Suprapubic skin (tissue), 4 donors: ENCODE data around the gene STAT6.

Source experiments
- POLR2A ChIP-seq, 2 donors: fragments of 450-650 bp; IDR thresholded peaks; one replicate each; pipeline ENCODE4 v1.6.1; 2017; ENCODE audit warnings: antibody characterized with exemption in 2 of 2, mild to moderate bottlenecking in 2 of 2, moderate library complexity in 2 of 2
- POLR2AphosphoS5 ChIP-seq, 3 donors: sonication (generic); formaldehyde crosslinking; IDR thresholded peaks; one replicate each; pipeline ENCODE4 v1.6.1; 2017; ENCODE audit warnings: antibody characterized with exemption in 3 of 3
- TF ChIP-seq, protein P1 (sequence below), 2 donors: fragments of 200-600 bp in 1 of 2; fragments of 450-650 bp in 1 of 2; sonication (generic) in 1 of 2; IDR thresholded peaks; one replicate each; pipeline ENCODE4 v1.5.1; 2016 to 2019; ENCODE audit warnings: antibody characterized with exemption in 2 of 2, mild to moderate bottlenecking in 1 of 2, moderate library complexity in 1 of 2

DNA sequence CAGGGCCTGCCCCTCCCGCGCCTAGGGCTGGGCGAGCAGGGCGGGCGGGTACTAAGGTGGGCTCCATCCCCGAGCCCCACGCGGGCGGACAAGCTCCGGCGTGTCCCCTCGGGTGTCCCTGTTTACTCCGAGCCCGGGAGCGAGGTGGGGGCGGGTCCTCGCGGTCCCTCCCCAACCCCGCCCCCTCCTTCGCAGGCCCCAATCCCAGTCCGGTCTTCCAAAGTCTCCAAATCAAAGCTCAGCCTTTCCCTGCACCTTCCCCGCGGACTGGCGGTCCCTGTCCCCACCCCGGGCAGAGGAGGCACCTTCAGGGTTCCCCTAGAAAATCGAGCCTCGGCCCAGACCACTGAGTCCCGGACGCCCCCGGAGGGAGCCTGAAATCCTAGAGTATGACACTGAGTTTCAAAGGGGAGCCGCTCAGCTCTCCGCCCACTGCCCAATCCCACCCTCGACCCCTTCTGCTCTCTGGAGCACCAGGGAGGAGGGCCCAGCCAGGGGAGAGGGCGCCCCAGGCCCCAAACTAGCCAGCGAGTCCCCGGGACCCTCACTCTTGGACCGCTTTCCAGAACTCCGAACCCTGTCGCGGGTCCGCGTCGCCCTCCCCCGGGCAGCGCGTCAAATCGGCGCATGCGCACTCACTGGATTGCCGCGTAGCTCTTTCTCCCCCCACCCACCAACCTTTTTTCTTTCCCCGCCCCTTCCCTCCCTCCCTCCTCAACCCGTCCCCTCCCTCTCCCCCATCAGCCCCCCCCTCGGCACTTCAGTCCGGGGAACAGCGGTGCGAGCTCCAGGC, 16.8 kb upstream of the STAT6 start, which contains the start of gene LRP1:
- TF ChIP-seq POLR2A (IDR thresholded peaks at IDR 0.05) (no peak), POLR2AphosphoS5 (IDR thresholded peaks at IDR 0.05) (no peak)
- TF ChIP-seq, protein P1, sequence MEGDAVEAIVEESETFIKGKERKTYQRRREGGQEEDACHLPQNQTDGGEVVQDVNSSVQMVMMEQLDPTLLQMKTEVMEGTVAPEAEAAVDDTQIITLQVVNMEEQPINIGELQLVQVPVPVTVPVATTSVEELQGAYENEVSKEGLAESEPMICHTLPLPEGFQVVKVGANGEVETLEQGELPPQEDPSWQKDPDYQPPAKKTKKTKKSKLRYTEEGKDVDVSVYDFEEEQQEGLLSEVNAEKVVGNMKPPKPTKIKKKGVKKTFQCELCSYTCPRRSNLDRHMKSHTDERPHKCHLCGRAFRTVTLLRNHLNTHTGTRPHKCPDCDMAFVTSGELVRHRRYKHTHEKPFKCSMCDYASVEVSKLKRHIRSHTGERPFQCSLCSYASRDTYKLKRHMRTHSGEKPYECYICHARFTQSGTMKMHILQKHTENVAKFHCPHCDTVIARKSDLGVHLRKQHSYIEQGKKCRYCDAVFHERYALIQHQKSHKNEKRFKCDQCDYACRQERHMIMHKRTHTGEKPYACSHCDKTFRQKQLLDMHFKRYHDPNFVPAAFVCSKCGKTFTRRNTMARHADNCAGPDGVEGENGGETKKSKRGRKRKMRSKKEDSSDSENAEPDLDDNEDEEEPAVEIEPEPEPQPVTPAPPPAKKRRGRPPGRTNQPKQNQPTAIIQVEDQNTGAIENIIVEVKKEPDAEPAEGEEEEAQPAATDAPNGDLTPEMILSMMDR (IDR thresholded peaks at IDR 0.05): no peak
